Measurements from ENCODE around the gene SOX13. TPM values are rescaled to one million over a fixed set of nuclear protein-coding genes. Genes with fewer than 3 reads are reported as not detected.

Gene SOX13
- total RNA-seq, 1 experiment from 2014 or later: 53.0 TPM

GRCh38 chr1:204042516-204042915 is 30.4 kb upstream of the SOX13 start:
- H3K36me3 ChIP-seq (ENCODE audit: control insufficient read depth, insufficient read depth, low read length): no peaks in the 10 kb centered on the region
- H3K4me3 ChIP-seq (ENCODE audit: low read depth in 2 of 2, low read length in 2 of 2): no peak overlapping the region
- ChIA-PET POLR2A (interaction anchor here (0.6 kb wide), 1 partner anchor 177 kb away, joined by 16 read pairs; no protein-coding TSS in a partner anchor), CTCF (no interaction called here)
- H3K27ac ChIP-seq (ENCODE audit: low read length): no peak overlapping the region
- no peak for DNase-seq (ENCODE audit: low read depth, low spot score)
- no peaks in the 10 kb centered on the region for H3K27me3 ChIP-seq (ENCODE audit: control insufficient read depth, insufficient read depth, low read length)
- H3K9me3 ChIP-seq (ENCODE audit: control insufficient read depth, insufficient read depth, low read depth, low read length): no peaks in the 10 kb centered on the region
- no peak for ATAC-seq
- H3K4me1 ChIP-seq (ENCODE audit: control insufficient read depth, insufficient read depth, low read length): no peaks in the 10 kb centered on the region
- no TSS peak for BruUV-seq (replicated peaks)
- intact Hi-C loops (cut with micrococcal nuclease; ENCODE audit: unreplicated experiment) (no loop called here), in situ Hi-C loops (cut with HindIII; ENCODE audit: low pct_unique_long_range_greater_than_20kb, low sequenced_read_pairs) (no loop called here)
- TF ChIP-seq TCF7L2 (IDR thresholded peaks at IDR 0.05; ENCODE audit: low read depth, low read length) (no peak), POLR2AphosphoS5 (IDR thresholded peaks at IDR 0.05; ENCODE audit: low read depth, low read length) (no peak), SIN3A (IDR thresholded peaks at IDR 0.05; ENCODE audit: borderline replicate concordance, insufficient read depth, low read depth, low read length) (no peak)
- TF ChIP-seq, protein P1, sequence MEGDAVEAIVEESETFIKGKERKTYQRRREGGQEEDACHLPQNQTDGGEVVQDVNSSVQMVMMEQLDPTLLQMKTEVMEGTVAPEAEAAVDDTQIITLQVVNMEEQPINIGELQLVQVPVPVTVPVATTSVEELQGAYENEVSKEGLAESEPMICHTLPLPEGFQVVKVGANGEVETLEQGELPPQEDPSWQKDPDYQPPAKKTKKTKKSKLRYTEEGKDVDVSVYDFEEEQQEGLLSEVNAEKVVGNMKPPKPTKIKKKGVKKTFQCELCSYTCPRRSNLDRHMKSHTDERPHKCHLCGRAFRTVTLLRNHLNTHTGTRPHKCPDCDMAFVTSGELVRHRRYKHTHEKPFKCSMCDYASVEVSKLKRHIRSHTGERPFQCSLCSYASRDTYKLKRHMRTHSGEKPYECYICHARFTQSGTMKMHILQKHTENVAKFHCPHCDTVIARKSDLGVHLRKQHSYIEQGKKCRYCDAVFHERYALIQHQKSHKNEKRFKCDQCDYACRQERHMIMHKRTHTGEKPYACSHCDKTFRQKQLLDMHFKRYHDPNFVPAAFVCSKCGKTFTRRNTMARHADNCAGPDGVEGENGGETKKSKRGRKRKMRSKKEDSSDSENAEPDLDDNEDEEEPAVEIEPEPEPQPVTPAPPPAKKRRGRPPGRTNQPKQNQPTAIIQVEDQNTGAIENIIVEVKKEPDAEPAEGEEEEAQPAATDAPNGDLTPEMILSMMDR (IDR thresholded peaks at IDR 0.05): no peak
- TF ChIP-seq, protein P2, sequence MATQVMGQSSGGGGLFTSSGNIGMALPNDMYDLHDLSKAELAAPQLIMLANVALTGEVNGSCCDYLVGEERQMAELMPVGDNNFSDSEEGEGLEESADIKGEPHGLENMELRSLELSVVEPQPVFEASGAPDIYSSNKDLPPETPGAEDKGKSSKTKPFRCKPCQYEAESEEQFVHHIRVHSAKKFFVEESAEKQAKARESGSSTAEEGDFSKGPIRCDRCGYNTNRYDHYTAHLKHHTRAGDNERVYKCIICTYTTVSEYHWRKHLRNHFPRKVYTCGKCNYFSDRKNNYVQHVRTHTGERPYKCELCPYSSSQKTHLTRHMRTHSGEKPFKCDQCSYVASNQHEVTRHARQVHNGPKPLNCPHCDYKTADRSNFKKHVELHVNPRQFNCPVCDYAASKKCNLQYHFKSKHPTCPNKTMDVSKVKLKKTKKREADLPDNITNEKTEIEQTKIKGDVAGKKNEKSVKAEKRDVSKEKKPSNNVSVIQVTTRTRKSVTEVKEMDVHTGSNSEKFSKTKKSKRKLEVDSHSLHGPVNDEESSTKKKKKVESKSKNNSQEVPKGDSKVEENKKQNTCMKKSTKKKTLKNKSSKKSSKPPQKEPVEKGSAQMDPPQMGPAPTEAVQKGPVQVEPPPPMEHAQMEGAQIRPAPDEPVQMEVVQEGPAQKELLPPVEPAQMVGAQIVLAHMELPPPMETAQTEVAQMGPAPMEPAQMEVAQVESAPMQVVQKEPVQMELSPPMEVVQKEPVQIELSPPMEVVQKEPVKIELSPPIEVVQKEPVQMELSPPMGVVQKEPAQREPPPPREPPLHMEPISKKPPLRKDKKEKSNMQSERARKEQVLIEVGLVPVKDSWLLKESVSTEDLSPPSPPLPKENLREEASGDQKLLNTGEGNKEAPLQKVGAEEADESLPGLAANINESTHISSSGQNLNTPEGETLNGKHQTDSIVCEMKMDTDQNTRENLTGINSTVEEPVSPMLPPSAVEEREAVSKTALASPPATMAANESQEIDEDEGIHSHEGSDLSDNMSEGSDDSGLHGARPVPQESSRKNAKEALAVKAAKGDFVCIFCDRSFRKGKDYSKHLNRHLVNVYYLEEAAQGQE (IDR thresholded peaks at IDR 0.05; ENCODE audit: insufficient read depth in 1 of 2, low read depth in 2 of 2, low read length in 1 of 2): no peak

GRCh38 chr1:204043680-204044079 is 29.2 kb upstream of the SOX13 start:
- Histone ChIP-seq H3K9me3 (ENCODE audit: control insufficient read depth, insufficient read depth, low read depth, low read length) (no peaks in the 10 kb centered on the region), H3K4me3 (ENCODE audit: low read depth in 2 of 2, low read length in 2 of 2) (no peak overlapping the region), H3K27me3 (ENCODE audit: control insufficient read depth, insufficient read depth, low read length) (no peaks in the 10 kb centered on the region), H3K4me1 (ENCODE audit: control insufficient read depth, insufficient read depth, low read length) (no peaks in the 10 kb centered on the region), H3K36me3 (ENCODE audit: control insufficient read depth, insufficient read depth, low read length) (no peaks in the 10 kb centered on the region), H3K27ac (ENCODE audit: low read length) (no peak overlapping the region)
- TF ChIP-seq, protein P1 (IDR thresholded peaks at IDR 0.05): no peak
- TF ChIP-seq POLR2AphosphoS5 (IDR thresholded peaks at IDR 0.05; ENCODE audit: low read depth, low read length) (no peak), TCF7L2 (IDR thresholded peaks at IDR 0.05; ENCODE audit: low read depth, low read length) (no peak), SIN3A (IDR thresholded peaks at IDR 0.05; ENCODE audit: borderline replicate concordance, insufficient read depth, low read depth, low read length) (no peak)
- TF ChIP-seq, protein P2 (IDR thresholded peaks at IDR 0.05; ENCODE audit: insufficient read depth in 1 of 2, low read depth in 2 of 2, low read length in 1 of 2): no peak
- BruUV-seq (replicated peaks): no TSS peak
- intact Hi-C loops (cut with micrococcal nuclease; ENCODE audit: unreplicated experiment) (no loop called here), in situ Hi-C loops (cut with HindIII; ENCODE audit: low pct_unique_long_range_greater_than_20kb, low sequenced_read_pairs) (no loop called here)
- ATAC-seq (no peak), DNase-seq (ENCODE audit: low read depth, low spot score) (no peak)
- ChIA-PET CTCF (no interaction called here), POLR2A (interaction anchor here (0.6 kb wide), 1 partner anchor 218 kb away, joined by 3 read pairs; no protein-coding TSS in a partner anchor)

Data from Panc1 (cell line).